Measurements from ENCODE around the gene SERGEF.

SERGEF gene

DNA sequence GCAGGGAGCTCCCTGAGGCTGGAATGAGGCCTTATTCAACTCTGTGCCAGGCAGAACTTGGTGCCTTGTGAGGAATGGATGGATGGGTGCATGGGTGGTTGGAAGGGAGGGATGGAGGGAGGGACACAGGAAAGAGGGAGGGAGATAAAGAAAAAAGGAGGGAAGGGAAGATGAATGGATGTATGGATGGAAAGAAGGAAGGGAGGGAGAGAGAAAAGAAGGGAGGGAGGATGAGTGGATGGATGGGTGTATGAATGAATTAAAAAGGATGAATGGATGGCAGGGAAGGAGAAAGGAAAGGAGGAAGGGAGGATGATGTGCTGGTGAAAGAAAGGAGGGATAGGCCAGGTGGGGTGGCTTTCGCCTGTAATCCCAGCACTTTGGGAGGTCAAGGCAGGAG, 243.6 kb downstream of the SERGEF start:
- DNase-seq (ENCODE audit: low spot score) = no peak

DNA sequence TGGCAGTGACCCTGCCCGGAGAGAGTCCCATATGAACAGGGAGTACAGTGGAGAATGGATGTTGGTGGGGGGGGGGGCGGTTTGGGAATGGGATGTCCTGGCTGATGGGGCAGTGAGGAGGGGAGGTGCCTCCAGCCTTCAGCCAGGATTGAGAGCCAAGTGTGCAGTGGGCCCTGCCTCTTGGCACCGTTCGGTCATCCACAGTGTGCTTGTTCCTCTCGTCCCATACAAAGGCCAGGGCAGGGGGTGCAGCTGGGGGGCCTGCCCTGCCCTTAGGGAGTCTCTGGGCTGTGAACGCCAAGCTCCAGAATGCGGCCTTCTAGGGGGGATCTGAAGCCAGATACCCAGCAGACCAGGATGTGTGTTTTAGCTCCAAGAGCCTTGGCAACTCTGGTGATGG, 244.3 kb downstream of the SERGEF start:
- DNase-seq (ENCODE audit: low spot score) = no peak

DNA sequence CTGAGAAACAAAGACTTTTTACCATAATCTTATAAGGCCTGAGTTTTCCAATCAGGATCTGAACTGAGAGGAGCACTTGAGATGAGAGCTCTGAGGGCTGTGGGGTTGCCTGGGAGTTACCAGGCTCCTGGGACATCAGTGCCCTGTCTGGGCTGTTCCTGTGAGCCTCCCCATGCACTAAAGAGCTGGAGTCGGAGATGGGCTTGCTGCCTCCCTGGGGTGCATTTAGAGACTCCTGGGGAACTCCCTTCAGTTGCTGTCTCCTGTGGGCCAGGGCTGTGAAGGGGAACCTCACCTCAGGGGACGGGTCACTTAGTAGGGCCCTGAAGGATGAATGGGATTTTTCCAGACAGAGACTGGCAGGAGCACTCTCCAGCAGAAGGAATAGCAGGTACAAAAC, 244.9 kb downstream of the SERGEF start:
- DNase-seq (ENCODE audit: low spot score) = no peak

DNA sequence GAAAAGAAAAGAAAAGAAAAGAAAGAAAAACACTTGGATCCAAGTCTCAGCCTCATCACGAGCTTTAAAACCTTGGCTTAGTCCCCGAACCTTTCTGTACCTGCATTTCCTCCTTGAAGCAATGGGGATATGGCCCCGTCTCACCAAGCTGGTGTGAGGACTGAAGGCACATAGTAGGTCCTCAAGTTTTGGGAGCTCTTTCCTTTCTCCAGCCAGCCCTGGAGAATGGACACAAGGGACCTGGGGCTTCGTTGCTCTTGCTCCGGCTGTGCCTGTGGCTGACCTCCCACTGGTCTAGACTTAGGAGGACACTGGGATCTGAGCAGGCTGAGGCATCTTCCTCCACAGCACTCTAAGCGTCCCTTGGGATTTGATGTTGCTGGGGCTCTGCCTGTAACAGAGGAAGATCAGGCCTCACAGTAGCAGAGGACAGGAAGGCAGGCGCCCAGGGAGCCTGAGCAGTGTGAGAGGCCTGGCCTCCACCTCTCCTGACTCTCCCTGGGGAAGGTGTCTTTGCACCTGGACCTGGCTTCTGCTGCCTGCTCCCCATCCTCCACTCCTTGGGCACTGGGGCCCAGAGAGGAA, 245.5 kb downstream of the SERGEF start:
- DNase-seq (ENCODE audit: low spot score) = no peak

DNA sequence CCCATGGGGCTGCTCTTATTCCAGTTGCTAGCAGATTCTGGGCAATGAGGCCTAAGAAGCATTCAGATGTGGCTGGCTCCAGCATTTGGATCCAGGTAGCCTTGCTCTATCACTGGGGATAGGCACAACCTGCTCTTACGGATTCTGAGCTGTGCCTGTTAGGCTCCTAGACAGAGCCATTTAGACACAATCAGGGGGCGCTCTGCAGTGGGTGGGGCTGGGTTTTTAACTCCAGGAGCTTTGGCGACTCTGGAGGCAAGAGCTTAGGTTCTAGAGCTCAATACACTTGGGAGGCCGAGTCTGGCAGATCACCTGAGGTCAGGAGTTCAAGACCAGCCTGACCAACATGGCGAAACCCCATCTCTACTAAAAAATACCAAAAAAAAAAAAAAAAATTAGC, 246.3 kb downstream of the SERGEF start:
- DNase-seq (ENCODE audit: low spot score) = no peak

DNA sequence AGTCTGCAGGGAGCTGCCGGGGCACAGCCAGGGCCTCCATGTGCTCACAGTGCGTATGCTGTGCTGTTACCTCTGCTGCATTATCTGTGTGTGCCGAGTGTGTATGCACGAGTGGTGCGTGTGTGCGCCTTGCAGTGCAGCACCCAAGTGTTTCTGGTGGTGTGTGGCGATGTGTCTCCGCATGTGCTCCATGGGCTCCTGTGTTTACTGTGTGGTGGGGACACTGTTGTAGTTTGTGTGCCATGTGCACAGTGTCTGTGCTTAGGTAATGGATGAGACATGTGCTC, 246.8 kb downstream of the SERGEF start:
- DNase-seq (ENCODE audit: low spot score) = no peak

DNA sequence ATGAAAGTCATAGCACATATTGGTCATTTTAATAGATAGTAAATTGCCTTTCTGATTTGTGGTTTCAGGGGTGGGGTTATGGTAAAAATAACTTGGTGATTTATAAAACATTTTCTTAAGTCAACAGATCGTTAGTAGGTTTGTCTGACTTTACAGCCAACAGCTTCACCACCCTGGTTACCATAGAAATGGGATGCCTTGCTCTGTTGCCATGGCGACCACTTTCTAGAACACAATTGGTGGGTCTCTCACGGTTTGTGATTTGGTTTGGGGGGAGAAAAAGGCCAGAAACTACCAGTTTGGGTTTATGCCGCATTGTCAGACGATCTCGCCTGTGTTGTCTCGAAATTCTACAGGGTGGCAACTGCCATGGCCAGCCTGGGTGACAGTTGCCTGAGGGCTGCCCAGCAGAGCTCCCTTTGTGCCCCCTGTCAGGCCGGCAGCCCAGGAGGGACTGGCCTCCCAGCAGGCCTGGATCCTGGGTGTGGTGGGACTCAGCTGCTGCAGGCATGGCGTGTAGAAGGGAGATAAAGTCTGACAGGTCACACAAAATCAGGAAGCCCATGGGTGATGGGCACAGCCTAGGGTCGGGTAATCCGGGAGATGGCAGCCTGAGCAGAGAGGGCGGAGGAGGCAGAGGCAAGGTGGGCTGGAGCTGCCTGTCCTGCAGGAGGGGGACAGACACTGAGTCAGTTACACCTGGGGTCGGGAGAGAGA, 247.3 kb downstream of the SERGEF start:
- DNase-seq (ENCODE audit: low spot score) = no peak

DNA sequence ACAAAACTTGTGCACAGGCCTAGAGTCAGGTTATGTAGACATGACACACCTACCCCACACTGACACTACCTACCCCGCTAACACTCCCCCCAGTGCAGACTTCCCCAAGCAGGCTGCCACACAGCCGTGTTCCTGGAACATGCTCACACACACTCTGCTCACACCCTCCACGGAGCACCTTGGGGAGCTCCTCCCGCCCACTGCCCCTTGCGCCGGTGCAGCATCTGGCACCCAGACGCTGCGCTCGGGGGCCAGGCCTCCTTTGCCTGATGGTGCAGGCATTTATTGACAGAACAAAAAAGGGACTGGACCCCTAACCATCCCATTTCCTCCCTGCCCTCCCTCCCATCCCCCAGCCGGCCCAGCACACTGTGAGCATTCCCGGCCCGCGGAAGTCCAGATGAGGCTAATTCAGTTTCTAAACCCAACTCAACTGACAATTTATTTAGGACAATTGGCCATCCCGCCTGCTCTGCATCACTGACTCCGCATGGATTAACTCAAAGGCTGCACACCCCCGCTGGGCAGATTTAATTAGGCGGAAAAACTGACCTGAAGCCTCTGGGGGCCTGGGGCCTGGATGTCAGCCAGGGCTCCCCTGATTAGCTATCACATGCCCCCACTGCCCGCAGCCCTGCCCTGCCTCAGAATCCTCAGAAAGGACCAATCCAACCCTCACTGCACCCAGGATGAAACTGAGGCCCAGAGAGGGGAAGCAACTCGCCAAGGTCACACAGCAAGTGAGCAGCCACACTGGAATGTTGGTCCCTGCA, 248.2 kb downstream of the SERGEF start:
- DNase-seq (ENCODE audit: low spot score) = no peak

DNA sequence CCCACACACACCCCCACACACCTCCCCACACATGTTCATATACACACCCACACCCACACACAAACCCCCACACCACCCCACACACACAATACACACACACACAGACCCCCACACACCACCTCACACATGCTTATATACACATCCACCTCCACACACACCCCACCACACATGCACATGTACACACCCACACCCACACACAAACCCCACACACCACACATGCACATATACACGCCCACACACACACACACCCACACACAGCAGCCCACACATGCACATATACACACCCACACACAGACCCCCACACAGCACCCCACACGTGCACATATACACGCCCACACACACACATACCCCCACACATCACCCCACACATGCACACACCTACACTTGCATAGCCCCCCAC, 249.1 kb downstream of the SERGEF start:
- DNase-seq (ENCODE audit: low spot score) = no peak

DNA sequence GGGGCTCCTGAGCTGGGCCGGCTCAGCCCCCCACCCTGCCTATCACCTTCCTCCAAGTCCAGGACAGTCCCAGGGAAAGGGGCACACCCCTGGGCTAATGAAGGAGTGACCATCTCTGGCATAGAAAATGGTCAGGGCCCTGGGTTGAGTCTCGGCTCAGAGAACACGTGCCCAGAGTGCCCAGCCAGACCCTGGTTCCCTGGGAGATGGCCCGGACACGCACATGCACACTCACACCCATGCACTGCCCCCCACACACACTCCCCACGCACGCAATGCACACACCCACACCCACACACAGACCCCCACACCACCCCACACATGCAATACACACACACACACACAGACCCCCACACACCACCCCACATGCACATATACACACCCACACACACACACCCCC, 249.6 kb downstream of the SERGEF start:
- DNase-seq (ENCODE audit: low spot score) = no peak

DNA sequence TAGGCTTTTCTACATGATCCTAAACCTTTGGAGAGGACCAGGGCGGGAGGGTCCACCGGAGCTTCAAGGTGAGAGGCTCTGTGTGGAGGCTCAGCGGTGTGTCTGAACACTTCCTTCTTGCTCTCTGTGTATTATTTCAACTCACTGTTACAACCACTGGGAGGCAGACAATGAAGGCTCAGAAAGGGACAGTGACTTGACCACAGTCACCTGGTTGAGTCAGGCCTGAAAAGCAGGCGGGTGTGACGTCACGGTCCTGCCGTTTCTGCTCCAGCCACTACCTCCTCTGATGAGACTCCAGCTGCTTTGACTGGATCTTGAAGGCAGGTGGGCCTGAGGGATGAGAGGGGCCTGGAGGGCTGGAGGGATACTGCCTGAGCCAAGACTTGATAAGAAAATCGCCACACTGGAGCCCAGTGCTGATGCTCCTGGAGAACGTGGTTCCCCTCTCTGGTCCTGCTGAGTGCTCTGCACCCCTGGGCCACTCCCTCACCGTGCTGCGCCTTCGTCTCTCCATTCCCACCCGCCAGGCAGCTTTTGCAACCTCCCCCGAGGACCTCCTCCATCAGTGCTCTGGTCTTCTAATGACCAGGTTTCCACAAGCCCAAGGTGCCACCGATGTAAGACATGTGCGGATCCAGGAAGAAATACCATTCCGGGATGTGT, 250.4 kb downstream of the SERGEF start:
- no peak for DNase-seq (ENCODE audit: low spot score)

DNA sequence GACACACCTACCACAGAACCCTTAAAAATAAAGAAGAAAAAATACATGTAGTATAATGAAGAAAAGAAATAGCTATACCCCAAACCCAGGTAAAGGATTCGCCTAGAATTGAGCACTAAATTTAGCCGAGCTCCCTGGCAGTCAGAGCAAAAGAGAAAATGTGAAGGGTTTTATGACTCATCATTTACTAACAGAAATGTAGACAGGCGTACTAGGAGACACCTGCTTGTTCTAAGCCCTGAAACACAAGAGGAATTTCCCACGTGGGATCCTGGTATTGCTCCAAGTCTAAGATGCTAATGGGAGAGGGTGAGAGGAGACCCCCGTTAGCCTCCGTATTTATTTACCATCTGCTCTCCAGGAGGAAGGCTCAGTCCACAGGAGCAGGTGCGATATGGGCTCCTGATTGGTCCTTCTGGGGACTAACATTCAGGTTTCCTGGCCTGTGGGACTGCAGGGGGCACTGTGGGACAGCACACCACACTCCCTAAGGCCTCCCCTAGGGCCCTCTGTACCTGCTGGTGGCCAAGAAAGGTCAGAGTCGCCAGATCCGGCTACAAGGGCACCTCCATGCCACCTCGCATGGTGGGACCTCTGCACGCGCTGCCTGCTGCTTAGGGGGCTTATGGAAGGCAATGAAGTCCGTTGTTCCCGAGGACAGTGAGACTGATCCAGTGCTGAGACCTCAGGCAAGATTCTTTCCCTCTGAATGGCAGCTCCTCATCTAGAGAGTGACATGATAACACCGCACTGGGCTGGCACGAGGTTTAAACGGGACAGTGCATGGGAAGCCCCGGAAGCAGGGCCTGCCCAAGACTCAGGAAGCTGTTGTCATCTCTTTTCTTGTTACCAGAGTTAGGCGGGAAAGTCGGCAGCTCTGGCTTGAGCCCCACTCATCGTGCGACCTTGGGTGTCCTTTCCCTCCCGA, 252.5 kb downstream of the SERGEF start:
- no peak for DNase-seq (ENCODE audit: low spot score)

DNA sequence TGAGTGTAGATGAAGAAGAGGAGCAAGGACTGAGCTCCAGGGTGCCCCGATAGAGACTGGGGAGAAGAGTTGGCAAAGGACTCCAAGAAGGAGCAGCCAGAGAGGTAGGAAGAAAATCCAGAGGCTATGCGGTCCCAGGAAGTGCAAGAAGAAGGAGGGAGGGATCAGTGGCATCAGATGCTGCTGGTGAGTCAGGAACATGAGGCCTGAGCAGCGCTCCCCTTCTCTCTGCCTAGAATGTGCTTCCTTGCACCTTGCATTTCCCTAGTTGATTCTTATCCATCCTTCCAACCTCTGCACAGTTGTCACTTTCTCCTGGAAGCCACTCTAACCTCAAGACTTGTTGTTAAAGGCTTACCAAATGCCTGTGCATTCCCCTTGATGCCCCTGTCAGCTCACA, 257.0 kb downstream of the SERGEF start:
- DNase-seq (ENCODE audit: low spot score) = no peak

DNA sequence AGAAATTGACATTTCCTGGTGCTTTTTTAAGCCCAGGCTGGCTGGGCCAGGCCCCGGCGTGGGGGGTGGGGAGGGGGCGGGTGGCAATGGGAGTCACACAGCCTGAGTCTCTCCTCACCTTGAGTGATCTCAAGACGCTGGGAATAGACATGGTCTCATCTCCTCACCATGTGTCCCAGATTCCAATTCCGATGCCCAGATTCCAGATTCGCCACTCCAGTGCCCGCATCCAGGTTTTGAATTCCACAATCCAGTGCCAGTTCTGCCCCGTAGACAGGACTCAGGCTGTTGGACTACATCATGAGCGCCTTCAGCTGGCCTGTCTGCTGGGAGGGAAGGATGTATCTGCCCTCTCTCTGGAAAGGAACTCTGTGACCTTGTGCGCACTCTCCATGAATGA, 259.2 kb downstream of the SERGEF start:
- DNase-seq (ENCODE audit: low spot score) = no peak

DNA sequence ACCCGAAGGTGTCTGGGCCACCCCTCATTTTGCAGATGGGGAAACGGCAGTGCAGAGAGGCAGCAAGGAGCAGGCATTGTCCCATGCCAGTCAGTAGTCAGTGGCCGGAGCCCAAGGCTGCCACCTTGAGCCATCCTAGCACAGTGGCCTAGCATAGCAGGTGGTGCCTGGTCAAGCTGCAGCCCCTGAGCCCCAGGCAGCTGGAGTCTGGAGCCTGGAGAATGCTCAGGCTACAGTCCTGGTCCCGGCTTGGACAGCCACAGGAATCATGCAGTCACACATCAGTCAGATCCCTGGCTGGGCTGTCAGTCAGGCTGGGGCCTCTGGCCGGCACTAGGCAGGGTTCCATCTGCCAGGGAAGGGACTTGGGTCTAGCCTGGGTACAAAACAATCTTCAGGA, 259.7 kb downstream of the SERGEF start:
- DNase-seq (ENCODE audit: low spot score) = no peak

DNA sequence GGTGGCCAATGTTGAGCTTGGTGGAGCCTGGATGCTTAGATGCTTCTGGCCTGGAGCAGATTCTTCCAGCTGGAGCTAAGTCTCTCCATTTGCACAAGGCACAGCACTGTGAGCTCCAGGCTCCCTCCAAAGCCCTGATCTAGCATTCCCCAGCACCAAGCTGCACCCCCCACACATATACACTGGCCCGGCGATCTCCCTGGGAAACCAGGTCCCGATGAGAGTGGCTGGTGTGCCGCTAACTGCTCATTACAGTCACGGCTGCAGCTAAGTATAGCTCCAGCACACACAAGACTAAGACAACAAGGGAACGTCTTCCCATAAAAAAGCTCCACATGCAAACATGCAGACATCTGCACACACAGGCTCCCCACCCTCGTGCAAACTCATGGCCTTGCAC, 260.7 kb downstream of the SERGEF start:
- no peak for DNase-seq (ENCODE audit: low spot score)

DNA sequence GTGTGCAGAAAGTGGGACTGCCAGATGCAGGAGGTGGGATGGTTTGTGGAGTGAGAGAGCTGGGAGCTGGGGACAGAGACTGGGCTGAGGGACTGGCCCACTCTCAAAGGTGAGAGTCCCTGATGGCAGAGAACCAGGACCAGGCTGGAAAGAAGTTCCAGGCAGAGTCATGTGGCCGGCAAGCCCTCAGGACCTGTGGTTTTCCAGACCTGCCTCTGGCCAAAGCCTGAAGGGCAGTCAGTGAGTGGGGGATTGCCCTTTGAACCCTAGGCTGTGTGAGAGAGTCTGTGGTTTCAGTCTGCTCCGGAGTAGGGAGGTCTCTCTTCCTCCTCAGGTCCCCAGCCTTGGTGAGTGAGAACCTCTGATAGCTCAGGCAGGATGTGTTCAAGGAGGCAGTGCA, 261.3 kb downstream of the SERGEF start:
- no peak for DNase-seq (ENCODE audit: low spot score)

DNA sequence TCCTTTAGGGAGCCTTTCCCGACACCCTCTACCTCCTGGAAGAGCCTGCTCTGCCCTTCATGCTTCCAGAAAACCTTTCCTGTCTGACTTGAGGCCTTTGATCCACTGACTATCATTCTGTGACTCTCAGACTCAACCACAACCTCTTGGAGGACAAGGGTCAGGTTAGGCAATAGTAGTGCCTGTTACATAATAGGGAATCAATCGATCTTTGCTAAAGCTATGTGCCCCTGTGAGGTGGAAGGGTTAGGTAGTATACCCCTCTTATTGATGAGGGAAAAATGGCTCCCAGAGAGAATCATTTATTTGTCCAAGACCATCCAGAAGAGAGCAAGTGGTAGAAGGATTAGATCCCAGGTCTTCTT, 262.1 kb downstream of the SERGEF start:
- DNase-seq (ENCODE audit: low spot score) = no peak

DNA sequence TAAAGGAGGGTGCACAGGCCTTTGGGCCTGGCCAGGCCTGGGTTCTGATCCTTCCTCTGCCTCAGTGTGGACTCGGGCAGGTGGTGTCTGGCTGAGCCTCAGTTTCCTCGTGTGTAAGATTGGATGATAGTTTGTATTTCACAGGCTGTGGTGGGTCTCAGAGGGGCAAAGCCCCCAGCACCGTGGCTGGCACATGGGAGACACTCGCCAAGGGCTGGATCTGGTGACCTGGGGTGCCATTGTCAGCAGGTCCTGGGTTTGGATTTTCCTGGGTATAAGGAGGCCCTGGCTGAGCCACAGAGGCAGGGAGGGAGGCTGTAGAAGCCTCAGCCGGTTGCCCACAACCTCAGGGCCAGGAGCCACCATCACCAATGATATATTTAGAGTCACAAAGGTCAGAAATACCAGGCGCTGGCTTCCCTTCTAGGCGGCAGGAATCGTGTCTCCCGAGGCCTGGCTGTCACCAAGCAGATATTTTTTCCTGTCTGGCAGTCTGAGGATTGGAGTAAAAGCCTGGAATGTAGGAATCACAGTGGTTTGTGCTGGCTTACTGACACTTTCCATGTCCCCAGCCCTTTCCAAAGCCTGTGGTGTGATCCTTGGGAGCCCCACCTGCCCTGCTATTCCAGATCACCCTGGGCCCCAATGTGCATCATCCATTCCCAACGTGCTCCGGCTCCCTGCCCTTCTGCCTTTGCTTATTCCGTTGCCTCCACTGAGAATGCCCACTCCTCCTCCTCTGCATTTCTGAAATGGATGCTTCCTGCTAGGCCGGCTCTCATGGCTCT, 262.6 kb downstream of the SERGEF start:
- DNase-seq (ENCODE audit: low spot score) = no peak

DNA sequence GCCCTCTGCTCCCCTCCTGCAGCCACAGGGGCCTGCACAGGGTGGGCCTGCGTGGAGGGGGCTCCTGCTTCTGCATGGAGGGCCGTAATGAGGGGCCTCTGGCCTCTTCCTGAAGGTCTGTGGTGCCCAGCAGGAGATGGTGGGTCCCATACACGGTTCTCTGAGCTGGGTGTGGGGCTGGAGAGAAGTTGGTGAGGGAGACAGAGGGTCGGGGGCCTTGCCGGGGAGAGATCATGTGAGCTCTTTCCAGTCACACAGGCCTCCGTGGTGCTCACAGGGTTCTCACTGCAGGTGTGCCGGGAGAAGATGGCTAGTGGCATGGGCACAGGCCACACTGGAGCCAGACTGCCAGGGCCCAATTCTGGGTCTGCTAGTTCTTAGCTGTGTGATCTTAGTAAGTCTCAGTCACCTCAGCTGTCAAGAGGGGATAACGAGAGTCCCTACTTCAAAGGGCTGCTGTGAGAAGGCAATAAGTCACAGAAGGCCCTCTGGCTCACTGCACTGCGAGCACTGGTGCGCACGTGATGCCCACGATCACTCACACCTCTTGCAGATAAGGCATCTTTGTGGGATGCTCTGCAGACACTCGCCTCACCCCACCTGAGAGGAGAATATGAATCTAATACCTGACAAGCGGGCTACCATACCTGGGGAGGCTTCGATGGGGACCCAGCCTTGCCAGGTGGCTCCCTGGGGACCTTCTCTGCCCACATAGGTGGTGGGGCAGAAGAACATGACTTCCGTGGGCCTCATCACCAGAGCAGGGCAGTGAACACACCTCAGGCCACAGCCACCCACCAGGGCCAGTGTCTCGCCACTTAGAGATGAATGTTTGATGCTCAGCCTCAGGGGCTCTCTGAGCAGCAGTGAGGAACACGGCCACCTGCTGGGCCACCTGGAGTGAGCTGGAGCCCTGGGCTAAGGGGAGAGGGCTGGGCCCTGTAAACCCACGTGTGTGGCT, 263.8 kb downstream of the SERGEF start:
- no peak for DNase-seq (ENCODE audit: low spot score)

All from left forelimb (tissue), 1 donor.